Esophagus squamous epithelium (tissue), 4 donors: ENCODE measurements around the gene RPA3.

Source experiments
- CTCF ChIP-seq, 6 experiments: fragments of 450-650 bp in 4 of 6; fragments of 200-600 bp in 2 of 6; sonication (generic) in 2 of 6; IDR thresholded peaks; one replicate each; pipeline ENCODE4 v1.5.1; 2016 to 2019; ENCODE audit warnings: antibody characterized with exemption in 6 of 6, mild to moderate bottlenecking in 4 of 6, moderate library complexity in 4 of 6
- POLR2A ChIP-seq, 4 donors: fragments of 450-650 bp; IDR thresholded peaks; one replicate each; pipeline ENCODE4 v1.6.1; 2017; ENCODE audit warnings: antibody characterized with exemption in 4 of 4, mild to moderate bottlenecking in 4 of 4, moderate library complexity in 3 of 4

- TF ChIP-seq POLR2A (IDR thresholded peaks at IDR 0.05): no peak
- TF ChIP-seq CTCF (IDR thresholded peaks at IDR 0.05): no peak
Measured at GRCh38 chr7:7731732-7732131, 13.3 kb upstream of the RPA3 start.
